Transverse colon (tissue), 4 donors: Measurements from ENCODE around the gene ZNF789.

Source experiments
- CTCF ChIP-seq, 5 experiments: fragments of 200-600 bp in 3 of 5; fragments of 450-650 bp in 2 of 5; sonication (generic) in 3 of 5; IDR thresholded peaks; 1 replicate in 2 of 5; 2 replicates in 3 of 5; pipeline ENCODE4 v1.5.1; 2016 to 2017; ENCODE audit warnings: antibody characterized with exemption in 5 of 5, inconsistent platforms in 3 of 5, mild to moderate bottlenecking in 2 of 5, moderate library complexity in 1 of 5
- EP300 ChIP-seq: sonication (generic); formaldehyde crosslinking; IDR thresholded peaks from one replicate; pipeline ENCODE4 v1.6.1; 2017; ENCODE audit warnings: antibody characterized with exemption, low read depth
- POLR2A ChIP-seq: fragments of 450-650 bp; IDR thresholded peaks from one replicate; pipeline ENCODE4 v1.6.1; 2016; ENCODE audit warnings: antibody characterized with exemption, mild to moderate bottlenecking, moderate library complexity
- POLR2AphosphoS5 ChIP-seq, 3 donors: sonication (generic); formaldehyde crosslinking; IDR thresholded peaks; one replicate each; pipeline ENCODE4 v1.6.1; 2016; ENCODE audit warnings: antibody characterized with exemption in 3 of 3

- no peak for TF ChIP-seq CTCF (IDR thresholded peaks at IDR 0.05)
- no peak for TF ChIP-seq EP300
- TF ChIP-seq POLR2A: no peak
- TF ChIP-seq POLR2AphosphoS5 (IDR thresholded peaks at IDR 0.05): no peak
These were observed 48.7 kb downstream of the ZNF789 start for GRCh38 chr7:99521399-99521798.
